T-helper 22 cell (primary cell): ENCODE measurements around the gene MFSD11.
"Not testable (repeated sequence)": the region's sequence is repeated elsewhere in the genome, so short reads cannot be mapped to it uniquely, and the experiment has no call there.

Source experiments
- DNase-seq: peaks from one replicate; pipeline ENCODE4 v3.0.0-alpha.2; 2020; ENCODE audit warnings: low read depth

The MFSD11 gene

DNA sequence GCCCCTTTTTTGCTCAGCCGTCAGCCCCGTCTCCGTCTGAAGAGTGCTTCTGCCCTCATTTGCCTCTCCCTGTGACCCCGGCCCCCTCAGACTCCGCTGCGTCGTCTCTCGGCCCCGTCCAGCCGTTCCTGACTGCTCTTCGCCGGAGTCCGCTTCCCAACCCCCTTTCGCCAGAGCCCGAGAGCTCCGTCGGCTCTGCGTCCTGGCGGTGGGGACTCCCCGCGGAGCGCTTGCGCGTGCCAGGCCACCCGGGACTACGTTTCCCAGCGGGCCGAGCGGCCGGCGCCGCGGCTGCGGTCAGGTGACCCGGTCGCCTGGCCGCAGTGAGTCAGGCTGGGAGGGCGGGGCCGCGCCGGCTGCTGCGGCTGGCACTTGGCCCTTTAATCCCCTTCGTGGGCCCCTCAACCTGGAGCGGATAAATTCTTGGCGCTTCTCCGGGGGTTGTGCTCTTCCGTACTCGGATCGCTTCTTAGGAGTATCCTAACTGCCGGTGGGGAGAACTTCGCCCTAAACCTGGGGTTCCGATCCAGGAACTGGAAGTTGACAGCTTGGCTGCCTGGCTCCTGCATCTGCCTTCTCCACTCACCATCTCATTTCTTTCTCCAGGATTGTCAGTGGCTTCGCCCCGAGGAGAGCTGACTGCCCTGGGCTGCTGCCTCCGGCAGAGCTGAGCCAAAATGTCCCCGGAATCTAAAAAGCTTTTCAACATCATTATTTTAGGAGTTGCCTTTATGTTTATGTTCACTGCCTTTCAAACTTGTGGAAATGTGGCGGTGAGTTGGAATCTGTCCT, at the start of gene MFSD11:
TSS of gene MFSD11 (plus strand) at position 444 of the 792 bp plus-strand sequence. CDS start at position 678, 234 bp downstream.
- DNase-seq: peak; percentile 88

DNA sequence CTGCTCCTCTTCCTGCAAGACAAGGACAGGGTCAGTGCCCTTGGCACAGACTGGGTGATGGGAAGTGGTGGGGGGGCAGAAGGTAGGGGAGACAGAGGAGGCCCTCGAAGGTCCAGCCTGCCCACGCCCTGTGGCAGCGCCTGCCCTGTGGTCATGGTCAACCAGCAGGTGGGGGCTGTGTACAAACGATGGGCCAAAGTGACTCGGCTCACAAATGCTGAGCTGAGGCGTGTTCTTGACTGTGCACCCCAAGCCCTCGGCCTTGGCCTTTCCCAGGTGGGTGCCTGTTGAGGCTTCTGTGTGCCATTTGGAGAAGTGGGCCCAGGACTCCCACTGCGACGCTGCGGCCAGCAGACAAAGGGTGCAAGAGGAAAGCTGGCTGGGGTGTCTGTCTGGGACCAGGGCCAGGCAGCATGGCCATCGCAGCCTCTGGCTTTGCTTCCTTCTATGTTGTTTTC, 49.7 kb upstream of the MFSD11 start:
- DNase-seq: no peak

DNA sequence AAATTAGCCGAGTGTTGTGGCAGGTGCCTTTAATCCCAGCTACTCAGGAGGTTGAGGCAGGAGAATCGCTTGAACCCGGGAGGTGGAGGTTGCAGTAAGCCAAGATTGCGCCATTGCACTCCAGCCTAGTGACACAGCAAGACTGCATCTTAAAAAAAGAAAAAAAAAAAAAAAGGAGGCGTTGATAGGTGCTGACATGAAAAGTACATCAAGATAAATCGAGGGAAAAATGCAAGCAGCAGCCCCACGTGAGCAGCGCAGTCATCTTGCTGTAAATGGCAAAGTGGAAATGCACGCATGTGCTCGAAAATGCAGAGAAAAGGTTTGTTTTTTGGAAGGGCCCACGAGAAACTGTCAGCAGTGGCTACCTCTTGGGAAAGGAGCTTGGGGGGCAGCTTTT, 48.1 kb upstream of the MFSD11 start:
- no peak for DNase-seq

DNA sequence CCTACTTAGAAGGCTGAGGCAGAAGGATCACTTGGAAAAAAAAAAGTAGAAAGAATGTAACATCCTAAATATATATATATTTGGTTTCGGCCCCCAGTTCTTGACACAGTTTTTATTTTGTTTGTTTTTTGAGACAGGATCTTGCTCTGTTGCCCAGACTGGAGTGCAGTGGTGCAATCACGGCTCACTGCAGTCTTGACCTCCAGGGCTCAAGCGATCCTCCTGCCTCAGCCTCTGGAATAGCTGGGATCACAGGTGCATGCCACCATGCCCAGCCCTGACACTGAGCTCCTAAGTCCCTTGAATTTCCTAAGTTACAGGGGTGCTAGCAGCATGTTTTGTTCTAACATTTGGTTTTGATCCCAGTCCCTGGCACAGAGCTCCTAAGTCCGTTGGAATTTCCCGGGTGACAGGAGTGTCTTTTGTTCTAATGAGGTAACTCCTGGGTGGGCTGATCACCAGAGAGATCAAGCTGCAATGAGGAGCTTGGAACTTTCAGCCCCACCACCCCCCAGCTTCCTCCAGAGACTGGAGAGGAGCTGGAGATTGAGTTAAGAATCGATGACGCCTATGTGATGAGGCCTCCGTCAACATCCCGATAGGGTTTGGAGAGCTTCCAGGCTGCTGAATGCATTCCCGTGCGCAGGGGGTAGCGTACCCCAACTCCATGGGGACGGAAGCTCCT, 47.2 kb upstream of the MFSD11 start:
- no peak for DNase-seq

DNA sequence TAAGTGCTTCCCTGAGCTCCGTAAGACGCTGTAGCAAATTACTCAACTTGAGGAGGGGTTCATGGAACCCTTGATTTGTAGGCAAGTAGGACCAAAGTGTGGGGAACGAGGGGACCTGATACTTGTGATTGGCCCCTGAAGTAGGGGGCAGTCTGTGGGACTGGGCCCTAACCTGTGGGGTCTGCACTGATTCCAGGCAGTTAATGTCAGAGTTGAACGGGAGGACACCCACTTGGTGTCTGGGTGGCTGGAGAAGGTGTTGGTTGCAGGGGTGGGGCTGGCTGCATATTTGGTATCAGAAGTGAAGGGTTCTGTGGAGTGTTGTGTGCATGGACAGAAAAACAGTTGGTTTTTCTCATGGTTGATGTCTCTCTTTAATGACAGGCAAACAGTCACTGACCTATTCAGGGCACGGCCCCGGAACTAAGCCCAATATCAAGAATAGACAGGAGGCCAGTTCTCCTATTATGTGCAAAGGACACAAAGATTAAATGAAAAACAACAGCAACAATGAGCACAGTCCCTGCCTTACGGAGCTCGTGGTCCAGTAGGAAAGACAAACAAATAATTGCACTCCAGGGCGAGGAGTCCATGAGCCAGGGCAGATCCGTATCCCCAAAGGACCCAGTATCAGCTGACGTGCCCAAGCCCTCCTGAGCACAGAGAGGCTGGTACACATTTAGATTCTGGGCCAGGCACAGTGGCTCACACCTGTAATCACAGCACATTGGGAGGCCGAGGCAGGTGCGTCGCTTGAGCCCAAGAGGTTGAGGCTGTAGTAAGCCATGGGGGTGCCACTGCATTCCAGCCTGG, 46.3 kb upstream of the MFSD11 start:
- DNase-seq: no peak

DNA sequence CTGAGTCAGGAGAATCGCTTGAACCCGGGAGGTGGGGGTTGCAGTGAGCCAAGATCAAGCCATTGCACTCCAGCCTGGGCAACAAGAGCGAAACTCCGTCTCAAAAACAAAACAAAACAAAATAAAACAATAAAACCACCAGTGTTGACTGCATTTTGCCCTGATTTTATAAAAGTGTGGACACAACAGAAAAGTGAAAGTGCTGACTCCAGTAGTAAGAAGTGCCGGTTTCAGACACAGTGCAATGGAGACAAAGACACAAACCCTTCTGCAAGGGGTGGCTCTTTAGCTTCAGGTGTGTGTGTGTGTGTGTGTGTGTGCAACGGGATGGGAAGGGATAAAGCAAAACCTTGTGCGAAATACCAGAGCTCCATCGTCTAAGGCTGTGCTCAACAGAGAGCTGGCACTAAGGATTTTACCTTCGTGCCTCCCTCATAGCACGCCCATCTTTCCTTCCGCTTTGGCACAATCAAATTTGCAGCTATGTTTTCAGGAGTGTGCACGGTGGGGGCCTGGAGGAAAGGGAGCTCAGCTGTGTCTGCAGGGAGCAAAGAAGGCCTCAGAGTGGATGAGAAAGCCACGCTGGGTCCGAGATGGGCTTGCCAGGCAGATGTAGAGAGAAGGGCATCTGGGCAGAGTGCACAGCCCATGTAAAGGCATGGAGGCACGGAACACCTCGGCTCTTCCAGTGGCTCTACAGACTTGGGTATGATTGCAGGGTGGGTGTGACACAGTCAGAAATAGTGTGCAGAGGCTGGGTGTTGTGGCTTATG, 42.7 kb upstream of the MFSD11 start:
- no peak for DNase-seq

DNA sequence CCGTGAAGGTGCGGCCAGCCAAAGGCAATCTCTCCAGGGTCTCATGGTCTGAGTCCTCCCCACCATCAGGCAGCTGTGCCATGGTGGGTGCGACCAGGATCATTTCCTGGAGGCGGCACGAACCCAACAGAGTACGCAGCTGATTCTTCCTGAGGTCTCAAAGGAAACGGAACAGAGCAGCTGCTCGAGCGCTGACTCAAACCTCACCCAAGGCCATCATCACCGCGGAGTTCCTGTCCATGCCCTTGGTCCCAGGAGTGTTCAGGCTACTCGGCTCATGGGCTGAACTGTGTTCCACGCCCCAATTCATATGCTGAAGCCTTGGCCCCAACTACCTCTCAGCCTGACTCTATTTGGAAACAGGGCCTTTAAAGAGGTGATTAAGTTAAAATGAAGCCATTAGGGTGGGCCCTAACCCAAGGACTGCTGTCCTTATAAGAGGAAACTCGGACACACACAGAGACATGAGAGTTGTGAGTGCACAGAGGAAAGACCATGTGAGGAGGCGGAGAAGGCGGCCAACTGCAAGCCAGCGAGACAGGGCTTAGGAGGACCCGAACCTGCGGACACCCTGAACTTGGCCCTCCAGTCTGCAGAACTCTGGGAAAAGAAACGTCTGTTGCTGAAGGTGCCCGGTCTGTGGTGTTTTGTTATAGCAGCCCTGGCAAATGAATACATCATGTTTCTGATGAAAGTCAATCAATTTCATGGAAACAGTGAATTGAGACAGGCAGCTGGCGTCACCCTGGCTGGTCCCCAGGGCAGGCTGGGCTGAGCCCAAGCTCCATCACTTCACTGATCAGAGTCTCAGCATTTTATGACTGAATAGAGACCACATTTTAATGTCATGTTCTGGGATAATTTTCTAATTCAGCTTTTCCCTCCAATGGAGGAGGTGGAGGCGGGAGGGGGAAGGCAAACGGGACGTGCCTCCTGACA, 40.9 kb upstream of the MFSD11 start:
- no peak for DNase-seq

DNA sequence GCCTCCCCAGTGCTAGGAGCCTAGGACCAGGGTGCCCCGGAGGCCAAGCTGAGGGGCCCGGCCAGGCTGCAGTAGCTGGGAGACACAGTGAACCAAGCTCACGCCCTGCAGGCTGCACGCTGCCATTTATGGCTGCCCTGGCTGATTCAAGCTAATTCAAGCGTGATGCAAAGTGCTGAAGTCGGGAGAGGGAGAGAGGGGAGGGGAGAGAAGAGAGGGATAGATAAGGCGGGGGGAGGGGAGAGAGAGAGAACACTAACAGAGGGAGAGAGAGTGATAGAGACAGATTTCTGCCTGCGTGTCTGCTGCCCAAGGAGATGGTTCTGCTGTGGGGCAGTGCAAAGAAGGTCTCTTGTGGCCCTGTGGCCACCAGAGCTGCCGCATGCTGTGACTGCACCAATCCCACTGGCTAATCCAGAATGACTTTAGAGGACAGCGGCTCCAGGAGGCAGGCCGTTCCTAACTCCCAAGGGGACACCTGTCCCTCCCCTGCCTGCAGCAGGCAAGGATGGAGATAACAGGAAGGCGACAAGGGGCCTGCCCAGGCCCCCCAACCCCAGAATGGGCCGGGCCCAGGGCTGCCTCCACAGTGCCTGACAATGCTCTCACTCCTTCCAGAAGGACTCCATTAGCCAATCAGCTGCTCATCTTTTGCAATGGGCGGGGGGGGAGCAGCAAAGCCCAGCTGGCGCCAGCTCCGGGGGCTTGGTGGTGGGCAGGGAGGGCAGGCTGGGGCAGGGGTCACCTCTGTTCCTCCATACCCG, 40.0 kb upstream of the MFSD11 start:
- DNase-seq: no peak

DNA sequence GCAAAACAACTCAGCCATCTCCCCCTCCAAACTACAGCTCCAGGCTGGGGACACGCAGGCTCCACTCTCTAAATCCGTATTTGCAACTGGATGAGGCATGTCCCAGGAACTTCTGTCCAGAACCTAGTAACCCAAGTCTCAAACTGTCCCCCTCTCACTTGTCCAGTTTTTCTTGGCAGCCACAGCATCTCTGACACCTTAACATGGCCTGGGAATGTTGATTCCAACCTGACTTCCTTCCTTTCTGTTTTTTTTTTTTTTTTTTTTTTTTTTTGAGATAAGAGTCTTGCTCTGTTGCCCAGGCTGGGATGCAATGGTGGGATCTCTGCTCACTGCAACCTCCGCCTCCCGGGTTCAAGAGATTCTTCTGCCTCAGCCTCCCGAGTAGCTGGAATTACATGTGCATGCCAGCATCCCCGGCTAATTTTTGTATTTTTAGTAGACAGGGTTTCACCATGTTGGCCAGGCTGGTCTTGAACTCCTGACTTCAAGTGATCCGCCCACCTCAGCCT, 39.4 kb upstream of the MFSD11 start:
- DNase-seq: not testable (repeated sequence)

DNA sequence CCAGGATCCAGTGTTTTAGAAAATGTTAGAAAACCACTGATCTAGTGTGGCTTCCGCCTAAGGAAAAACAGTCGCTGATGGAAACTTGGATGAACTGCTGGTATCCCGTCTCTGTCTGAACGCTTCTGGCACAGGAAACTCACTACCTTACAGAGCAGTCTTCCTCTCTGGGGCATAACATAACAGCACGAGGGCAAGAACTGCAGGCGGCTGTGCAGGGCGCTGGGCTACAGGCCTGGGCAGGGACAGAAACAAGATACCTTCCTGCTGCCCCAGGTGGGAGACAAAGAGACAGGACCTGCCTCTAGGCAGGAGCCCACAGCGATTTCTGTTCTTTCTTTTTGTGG, 37.7 kb upstream of the MFSD11 start:
- DNase-seq: no peak

DNA sequence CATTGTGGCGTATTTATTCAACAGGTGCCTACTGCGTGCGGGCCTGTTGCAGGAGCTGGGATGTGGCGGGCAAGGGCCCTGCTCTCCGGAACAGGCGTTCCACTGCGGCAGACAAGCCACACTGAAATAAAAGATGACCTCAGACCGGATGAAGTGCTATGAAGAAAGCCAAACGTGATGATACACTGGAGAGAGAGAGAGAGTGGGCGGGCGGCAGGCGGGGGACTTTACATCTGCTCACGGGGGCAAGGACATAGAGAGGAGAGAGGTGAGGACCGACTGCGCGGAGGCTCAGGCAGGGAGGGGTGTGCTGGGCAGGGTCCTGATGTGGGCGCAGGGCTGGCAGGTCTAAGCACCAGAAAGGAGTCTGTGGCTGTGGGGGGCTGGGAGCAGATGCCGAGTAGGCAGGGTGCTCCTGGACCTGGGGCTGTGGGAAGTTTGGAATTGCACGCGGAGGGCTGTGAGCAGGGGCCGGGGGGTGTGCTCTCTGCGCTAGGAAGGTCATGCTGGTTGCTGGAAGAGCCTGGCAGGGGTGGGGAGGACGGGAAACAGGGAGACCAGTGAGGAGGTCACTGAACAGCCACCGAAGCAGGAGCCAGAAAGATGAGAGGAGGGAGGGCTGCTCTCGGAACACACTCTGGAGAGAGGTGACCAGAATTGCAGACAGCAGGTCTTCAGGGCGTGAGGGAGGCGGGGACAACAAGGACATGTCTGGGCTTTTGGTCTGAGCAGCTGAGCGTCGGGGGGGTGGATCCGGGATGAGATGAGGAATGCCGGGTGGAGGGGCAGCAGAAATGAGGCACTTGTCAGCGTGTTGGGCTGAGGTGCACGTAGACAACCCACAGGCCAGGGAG, 37.1 kb upstream of the MFSD11 start:
- no peak for DNase-seq

DNA sequence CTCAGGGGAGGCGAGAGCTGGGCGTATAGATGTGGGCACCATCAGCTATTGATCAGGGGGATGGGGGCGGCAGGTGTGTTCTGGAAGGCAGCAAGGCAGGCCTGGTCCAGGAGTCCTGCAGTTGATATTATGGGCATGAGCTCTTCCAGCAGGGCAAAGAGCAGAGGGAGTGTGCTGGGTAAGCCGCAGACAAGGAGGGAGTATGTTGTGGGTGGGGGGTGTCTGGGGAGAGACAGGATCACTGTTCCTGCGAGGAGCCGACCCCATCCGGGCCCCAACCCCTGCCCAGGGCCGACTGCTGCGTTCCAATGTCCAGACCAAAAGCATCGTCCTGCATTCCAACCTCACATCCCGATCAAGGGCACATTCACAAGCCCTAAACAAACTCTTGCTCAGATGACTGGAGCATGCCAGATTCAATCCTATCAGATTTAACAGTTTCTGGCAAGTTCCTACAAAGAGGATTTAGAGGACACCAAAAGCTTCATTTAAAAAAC, 36.4 kb upstream of the MFSD11 start:
- DNase-seq: no peak

DNA sequence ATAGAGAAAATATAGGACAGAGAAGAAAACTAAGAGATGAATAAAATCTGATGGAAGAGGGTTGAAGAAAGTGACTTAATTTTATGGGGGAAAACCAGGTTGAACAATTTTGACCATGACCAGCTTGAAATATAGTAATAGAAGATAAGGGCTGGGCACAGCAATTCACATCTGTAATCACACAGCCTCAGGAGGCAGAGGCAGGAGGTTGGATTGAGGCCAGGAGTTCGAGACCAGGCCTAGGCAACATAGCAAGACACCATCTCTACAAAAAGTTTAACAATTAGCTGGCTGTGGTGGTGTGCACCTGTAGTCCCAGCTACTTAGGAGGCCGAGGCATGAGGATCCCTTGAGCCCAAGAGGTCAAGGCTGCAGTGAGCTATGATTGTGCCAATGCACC, 35.8 kb upstream of the MFSD11 start:
- DNase-seq: no peak

DNA sequence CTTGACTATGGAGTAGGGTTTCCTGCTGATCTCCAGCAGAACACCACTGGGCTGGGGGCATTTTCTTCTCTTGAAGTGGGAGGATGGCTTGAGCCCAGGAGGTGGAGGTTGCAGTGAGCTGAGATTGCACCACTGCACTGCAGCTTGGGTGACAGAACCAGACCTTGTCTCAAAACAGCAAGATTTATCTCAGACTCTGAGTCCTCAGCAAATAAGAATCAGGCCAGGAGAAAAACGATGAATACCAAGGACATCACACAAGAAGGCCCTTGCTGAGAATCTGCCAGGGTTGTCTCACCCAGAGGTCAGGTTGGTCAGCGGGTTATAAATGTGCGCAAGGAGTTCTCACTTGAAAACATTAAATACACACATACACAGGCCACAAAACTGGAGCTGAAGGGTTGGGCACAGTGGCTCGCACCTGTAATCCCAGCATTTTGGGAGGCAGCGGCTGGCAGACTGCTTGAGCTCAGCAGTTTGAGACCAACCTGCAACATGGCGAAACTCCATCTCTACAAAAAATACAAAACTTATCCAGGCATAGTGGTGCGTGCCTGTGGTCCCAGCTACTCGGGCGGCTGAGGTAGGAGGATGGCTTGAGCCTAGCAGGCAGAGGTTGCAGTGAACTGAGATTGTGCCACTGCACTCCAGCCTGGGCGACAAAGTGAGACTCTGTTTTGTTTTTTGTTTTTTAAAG, 34.8 kb upstream of the MFSD11 start:
- DNase-seq: no peak

DNA sequence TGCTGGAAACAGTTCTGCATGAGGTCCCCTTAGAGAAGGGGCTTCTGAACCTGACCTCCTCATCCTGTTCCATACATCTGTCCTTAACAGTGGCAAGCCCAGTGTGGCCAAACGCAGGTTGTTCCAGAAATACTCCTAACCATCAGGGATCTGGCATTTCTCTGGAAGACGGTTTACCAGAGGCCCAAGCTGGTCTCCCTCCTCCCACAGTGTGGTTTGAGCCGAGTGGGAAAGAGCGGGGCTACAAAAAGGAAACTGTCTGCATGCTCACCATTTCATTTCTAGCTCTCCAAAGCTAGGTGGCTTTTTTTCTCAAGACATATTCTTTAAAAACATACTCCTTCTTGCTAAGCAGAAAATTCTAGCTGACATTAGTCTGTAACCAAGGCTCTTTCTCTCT, 33.1 kb upstream of the MFSD11 start:
- DNase-seq: no peak

DNA sequence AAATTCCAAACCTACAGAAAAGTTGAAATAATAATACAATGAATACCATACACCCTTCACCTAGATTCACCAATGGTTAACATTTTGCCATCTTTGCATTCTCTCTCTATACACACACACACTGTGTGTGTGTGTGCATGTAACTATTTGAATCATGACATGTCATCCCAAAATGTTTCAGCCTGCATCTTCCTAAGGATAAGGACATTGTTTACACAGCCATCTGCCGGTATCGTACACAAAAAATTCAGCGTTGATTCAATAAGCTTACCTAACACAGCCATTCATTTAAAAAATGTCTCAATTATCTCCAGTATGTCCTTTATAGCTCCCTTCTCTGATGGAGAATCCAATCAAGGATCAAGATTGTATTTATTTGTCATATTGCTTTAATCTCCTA, 31.1 kb upstream of the MFSD11 start:
- DNase-seq: no peak

DNA sequence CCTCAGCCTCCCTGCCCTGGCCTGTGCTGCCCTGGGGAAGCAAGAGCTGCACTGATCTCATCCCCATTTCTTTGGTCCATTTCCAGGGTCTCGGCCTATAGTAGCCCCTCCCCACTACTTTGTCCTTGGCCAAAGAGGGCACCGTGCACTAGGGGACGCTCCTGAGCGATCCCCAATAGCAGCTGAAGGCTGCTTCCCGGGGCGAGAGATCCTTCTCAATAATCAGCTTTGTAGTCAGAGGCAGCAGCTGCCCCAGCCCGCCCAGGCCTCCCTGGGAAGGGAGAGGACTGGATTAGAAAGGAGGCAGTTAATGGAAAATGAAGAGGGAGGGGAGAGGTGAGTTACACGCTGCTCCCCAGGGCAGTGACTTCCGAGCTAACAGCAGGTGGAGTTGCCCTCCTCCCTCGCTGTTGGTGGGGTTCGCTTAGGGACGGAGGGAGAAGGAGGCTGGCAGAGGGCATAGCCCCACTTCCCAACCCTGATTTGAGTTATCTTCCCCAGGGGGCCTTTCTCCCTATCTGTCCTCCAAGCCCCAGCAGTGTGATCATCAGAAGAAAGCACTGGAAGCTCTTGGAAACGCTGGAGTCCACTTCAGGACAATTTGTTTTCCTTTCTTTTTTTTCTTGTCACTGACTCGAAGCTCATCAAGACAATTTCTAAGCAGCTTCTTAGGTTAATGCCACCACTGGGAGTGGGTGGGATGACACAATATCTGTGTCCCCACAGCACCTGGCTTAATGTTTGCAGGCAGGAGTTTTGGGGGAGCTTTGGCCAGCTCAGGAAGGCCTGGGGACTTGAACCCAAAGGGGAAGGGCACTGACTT, 29.7 kb upstream of the MFSD11 start:
- no peak for DNase-seq
